ENCODE measurements around the gene LRIG2.

DNA sequence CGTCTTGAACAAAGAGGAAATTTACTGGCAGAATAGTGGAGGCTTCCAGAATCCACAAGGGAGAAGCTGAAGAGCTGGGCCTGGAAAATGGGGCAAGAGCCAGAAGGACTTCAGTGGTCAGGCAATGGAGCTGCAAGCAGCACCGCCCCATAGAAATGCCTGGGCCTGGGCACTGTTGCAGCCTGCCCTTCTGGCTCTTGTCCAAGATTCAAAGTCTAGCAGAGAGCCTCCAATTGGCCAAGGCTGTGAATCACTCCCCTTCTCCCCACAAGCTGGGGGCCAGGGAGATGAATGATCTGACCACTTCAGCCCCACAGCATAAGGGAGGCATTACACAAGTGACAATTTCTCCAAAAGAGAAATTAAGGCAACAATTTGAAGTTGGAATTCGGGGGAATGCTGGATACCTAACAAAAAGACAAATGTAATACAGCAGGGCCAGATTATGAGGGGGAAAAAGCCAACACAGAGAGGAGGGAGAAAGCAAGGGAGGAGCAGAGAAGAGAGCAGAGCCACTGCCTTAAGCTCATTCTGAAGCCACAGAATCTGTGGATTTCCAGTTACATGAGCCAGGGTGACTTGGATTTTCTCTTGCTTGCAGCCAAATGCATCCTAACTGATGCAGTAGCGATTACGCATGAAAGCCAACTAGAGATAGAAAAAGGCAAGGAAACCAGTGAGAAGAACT, 80.3 kb downstream of the LRIG2 start:
- TF ChIP-seq, protein P1, sequence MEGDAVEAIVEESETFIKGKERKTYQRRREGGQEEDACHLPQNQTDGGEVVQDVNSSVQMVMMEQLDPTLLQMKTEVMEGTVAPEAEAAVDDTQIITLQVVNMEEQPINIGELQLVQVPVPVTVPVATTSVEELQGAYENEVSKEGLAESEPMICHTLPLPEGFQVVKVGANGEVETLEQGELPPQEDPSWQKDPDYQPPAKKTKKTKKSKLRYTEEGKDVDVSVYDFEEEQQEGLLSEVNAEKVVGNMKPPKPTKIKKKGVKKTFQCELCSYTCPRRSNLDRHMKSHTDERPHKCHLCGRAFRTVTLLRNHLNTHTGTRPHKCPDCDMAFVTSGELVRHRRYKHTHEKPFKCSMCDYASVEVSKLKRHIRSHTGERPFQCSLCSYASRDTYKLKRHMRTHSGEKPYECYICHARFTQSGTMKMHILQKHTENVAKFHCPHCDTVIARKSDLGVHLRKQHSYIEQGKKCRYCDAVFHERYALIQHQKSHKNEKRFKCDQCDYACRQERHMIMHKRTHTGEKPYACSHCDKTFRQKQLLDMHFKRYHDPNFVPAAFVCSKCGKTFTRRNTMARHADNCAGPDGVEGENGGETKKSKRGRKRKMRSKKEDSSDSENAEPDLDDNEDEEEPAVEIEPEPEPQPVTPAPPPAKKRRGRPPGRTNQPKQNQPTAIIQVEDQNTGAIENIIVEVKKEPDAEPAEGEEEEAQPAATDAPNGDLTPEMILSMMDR (conservative IDR thresholded peaks at IDR 0.05; ENCODE audit: low read depth, low read length) = no peak
- TF ChIP-seq EZH2 (IDR thresholded peaks at IDR 0.05; ENCODE audit: low read length, unreplicated experiment) = no peak
- no peak for TF ChIP-seq EZH2phosphoT487 (IDR thresholded peaks at IDR 0.05; ENCODE audit: borderline replicate concordance, low read length)

Data from PC-3 (cell line).